ENCODE results near the gene MPP3. TPM values are rescaled to one million over a fixed set of nuclear protein-coding genes. Genes with fewer than 3 reads are reported as not detected.
"Not testable (repeated sequence)": the region's sequence is repeated elsewhere in the genome, so short reads cannot be mapped to it uniquely, and the experiment has no call there.

MPP3 gene
- total and polyA plus RNA-seq, 2 donors (not counting 1 experiment from before 2014, with no cell fraction given): 0.16 TPM; not detected in 1

DNA sequence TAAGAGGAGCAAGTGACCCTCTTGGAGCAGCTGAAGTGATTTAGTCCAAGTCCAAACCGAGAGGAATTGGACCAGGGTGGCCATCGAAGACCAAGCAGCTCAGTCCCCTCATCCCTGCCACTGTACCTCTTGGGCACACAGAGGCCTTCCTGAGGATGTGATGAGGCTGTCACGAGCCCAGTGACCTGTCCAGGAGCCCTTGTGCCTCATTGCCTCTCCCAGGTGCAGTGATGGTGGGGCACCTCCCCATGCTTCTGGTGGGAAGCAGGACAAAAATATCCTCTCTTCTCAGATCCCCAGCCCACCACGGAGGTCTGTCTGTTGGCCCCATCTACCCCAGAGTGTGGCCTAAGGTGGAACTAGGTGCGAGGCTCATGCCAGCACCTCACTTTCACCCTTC is 11.3 kb upstream of the MPP3 start:
- no peak for DNase-seq
- Histone ChIP-seq H3K27ac (ENCODE audit: low read length in 2 of 2) (no peak overlapping the region), H2AFZ (ENCODE audit: insufficient read depth, low read depth, low read length, poor library complexity, severe bottlenecking) (no peak overlapping the region), H3K4me1 (ENCODE audit: control insufficient read depth in 2 of 2, insufficient read depth in 2 of 2, low read length in 2 of 2) (no peaks in the 10 kb centered on the region), H3K9me3 (ENCODE audit: control extremely low read depth in 1 of 3, control insufficient read depth in 2 of 3, insufficient read depth in 1 of 3, low read length in 2 of 3) (no peaks in the 10 kb centered on the region), H3K36me3 (replicated peaks in 1 of 2; ENCODE audit: control extremely low read depth in 1 of 2, control insufficient read depth in 1 of 2, extremely low read depth in 1 of 2, insufficient read depth in 2 of 2, low read length in 1 of 2) (no peaks in the 10 kb centered on the region), H4K20me1 (ENCODE audit: control insufficient read depth, insufficient read depth, low read length, poor library complexity, severe bottlenecking) (no peaks in the 10 kb centered on the region), H3K9ac (ENCODE audit: low read length) (no peak overlapping the region), H3K4me3 (ENCODE audit: control extremely low read depth in 1 of 5, extremely low read depth in 1 of 5, insufficient read depth in 1 of 5, low read depth in 2 of 5, low read length in 4 of 5) (no peak overlapping the region), H3K27me3 (replicated peaks in 1 of 4; ENCODE audit: control extremely low read depth in 1 of 4, control insufficient read depth in 3 of 4, insufficient read depth in 4 of 4, low read length in 3 of 4) (peaks cover 0 to 12% (median 0%) of the 10 kb centered on the region in 4 experiments), H3K4me2 (replicated peaks; ENCODE audit: low read depth, low read length, poor library complexity, severe bottlenecking) (no peak overlapping the region), H3K79me2 (ENCODE audit: control insufficient read depth, insufficient read depth, low read length) (no peaks in the 10 kb centered on the region)
- intact Hi-C loops (cut with micrococcal nuclease): no loop called here
- POLR2A ChIA-PET: no interaction called here
- Mint-ChIP-seq H3K9me3 (ENCODE audit: insufficient read depth) (no peaks in the 10 kb centered on the region), H3K4me1 (no peaks in the 10 kb centered on the region), H3K27ac (no peak overlapping the region), H3K27me3 (peaks cover 29% of the 10 kb centered on the region), H3K4me3 (no peak overlapping the region)
- 78% methylated on average over 3 of the region's 5 CpGs for WGBS (ENCODE audit: insufficient coverage)
- CTCF ChIA-PET: no interaction called here
- no peak for TF ChIP-seq EZH2 (IDR thresholded peaks at IDR 0.05; ENCODE audit: borderline replicate concordance, insufficient read depth, low read depth, low read length, poor library complexity, severe bottlenecking)
- TF ChIP-seq, protein P1, sequence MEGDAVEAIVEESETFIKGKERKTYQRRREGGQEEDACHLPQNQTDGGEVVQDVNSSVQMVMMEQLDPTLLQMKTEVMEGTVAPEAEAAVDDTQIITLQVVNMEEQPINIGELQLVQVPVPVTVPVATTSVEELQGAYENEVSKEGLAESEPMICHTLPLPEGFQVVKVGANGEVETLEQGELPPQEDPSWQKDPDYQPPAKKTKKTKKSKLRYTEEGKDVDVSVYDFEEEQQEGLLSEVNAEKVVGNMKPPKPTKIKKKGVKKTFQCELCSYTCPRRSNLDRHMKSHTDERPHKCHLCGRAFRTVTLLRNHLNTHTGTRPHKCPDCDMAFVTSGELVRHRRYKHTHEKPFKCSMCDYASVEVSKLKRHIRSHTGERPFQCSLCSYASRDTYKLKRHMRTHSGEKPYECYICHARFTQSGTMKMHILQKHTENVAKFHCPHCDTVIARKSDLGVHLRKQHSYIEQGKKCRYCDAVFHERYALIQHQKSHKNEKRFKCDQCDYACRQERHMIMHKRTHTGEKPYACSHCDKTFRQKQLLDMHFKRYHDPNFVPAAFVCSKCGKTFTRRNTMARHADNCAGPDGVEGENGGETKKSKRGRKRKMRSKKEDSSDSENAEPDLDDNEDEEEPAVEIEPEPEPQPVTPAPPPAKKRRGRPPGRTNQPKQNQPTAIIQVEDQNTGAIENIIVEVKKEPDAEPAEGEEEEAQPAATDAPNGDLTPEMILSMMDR (IDR thresholded peaks at IDR 0.05): no peak
- no peak for ATAC-seq (ENCODE audit: low read depth)

DNA sequence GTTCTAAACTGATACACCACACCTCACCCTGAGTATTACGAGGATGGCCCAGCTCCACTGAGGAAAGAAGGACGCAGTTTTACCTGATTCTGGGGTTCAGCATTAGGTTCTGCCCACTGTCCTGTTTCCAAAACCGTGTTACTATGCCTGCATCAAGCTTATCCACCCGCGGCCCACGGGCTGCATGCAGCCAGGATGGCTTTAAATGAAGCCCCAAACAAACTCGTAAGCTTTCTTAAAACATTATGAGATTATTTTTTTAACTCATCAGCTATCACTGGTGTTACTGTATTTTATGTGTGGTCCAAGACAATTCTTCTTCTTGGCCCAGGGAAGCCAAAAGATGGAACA is 10.0 kb upstream of the MPP3 start:
- H3K79me2 ChIP-seq (ENCODE audit: control insufficient read depth, insufficient read depth, low read length): no peaks in the 10 kb centered on the region
- intact Hi-C loops (cut with micrococcal nuclease): no loop called here
- no peak overlapping the region for H3K9ac ChIP-seq (ENCODE audit: low read length)
- 49% methylated on average over 6 of the region's 7 CpGs for WGBS (ENCODE audit: insufficient coverage)
- ATAC-seq (ENCODE audit: low read depth): no peak
- peaks cover 0 to 12% (median 0%) of the 10 kb centered on the region in 4 experiments for H3K27me3 ChIP-seq (replicated peaks in 1 of 4; ENCODE audit: control extremely low read depth in 1 of 4, control insufficient read depth in 3 of 4, insufficient read depth in 4 of 4, low read length in 3 of 4)
- ChIA-PET CTCF (no interaction called here), POLR2A (no interaction called here)
- H3K9me3 ChIP-seq (ENCODE audit: control extremely low read depth in 1 of 3, control insufficient read depth in 2 of 3, insufficient read depth in 1 of 3, low read length in 2 of 3): peaks cover 0 to 2% (median 0%) of the 10 kb centered on the region in 3 donors
- no peak for TF ChIP-seq EZH2 (IDR thresholded peaks at IDR 0.05; ENCODE audit: borderline replicate concordance, insufficient read depth, low read depth, low read length, poor library complexity, severe bottlenecking)
- no peak overlapping the region for H3K4me2 ChIP-seq (replicated peaks; ENCODE audit: low read depth, low read length, poor library complexity, severe bottlenecking)
- Mint-ChIP-seq H3K4me3 (no peak overlapping the region), H3K27me3 (peaks cover 23% of the 10 kb centered on the region), H3K9me3 (ENCODE audit: insufficient read depth) (no peaks in the 10 kb centered on the region), H3K4me1 (no peaks in the 10 kb centered on the region), H3K27ac (no peak overlapping the region)
- H3K4me3 ChIP-seq (ENCODE audit: control extremely low read depth in 1 of 5, extremely low read depth in 1 of 5, insufficient read depth in 1 of 5, low read depth in 2 of 5, low read length in 4 of 5): no peak overlapping the region
- H3K27ac ChIP-seq (ENCODE audit: low read length in 2 of 2): no peak overlapping the region
- DNase-seq: no peak
- no peak overlapping the region for H2AFZ ChIP-seq (ENCODE audit: insufficient read depth, low read depth, low read length, poor library complexity, severe bottlenecking)
- no peaks in the 10 kb centered on the region for H3K4me1 ChIP-seq (ENCODE audit: control insufficient read depth in 2 of 2, insufficient read depth in 2 of 2, low read length in 2 of 2)
- H3K36me3 ChIP-seq (replicated peaks in 1 of 2; ENCODE audit: control extremely low read depth in 1 of 2, control insufficient read depth in 1 of 2, extremely low read depth in 1 of 2, insufficient read depth in 2 of 2, low read length in 1 of 2): no peaks in the 10 kb centered on the region
- no peaks in the 10 kb centered on the region for H4K20me1 ChIP-seq (ENCODE audit: control insufficient read depth, insufficient read depth, low read length, poor library complexity, severe bottlenecking)

DNA sequence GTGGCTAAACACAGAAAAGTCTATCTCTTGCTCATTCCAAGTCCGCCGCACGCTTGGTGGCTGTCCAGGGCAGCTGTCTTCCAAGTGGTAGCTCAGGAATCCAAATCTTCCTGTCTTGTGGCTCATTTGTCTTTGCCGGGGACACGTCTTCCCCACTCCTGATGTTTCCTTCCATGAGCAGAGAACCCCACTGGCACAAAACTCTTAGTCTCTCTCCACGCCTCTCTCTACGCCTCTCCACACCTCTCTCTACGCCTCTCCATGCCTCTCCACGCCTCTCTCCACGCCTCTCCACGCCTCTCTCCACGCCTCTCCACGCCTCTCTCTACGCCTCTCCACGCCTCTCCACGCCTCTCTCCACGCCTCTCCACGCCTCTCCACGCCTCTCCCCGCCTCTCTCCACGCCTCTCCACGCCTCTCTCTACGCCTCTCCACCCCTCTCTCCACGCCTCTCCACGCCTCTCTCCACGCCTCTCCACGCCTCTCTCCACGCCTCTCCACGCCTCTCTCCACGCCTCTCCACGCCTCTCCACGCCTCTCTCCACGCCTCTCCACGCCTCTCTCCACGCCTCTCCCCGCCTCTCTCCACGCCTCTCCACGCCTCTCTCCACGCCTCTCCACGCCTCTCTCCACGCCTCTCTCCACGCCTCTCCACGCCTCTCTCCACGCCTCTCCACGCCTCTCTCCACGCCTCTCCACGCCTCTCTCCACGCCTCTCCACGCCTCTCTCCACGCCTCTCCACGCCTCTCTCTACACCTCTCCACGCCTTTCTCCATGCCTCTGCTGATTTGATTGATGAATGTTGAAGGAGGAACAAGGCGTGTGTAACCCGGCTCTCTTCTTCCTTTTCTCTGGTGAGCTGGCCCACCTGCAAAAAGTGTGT is 9.4 kb upstream of the MPP3 start:
- H3K4me3 Mint-ChIP-seq; CTCF ChIA-PET; H3K36me3 ChIP-seq (replicated peaks in 1 of 2; ENCODE audit: control extremely low read depth in 1 of 2, control insufficient read depth in 1 of 2, extremely low read depth in 1 of 2, insufficient read depth in 2 of 2, low read length in 1 of 2); ATAC-seq (ENCODE audit: low read depth); H3K27ac ChIP-seq (ENCODE audit: low read length in 2 of 2); H3K27ac Mint-ChIP-seq; H3K4me1 Mint-ChIP-seq; intact Hi-C loops (cut with micrococcal nuclease); H3K9me3 Mint-ChIP-seq (ENCODE audit: insufficient read depth); H3K4me1 ChIP-seq (ENCODE audit: control insufficient read depth in 2 of 2, insufficient read depth in 2 of 2, low read length in 2 of 2); H4K20me1 ChIP-seq (ENCODE audit: control insufficient read depth, insufficient read depth, low read length, poor library complexity, severe bottlenecking); H2AFZ ChIP-seq (ENCODE audit: insufficient read depth, low read depth, low read length, poor library complexity, severe bottlenecking); H3K9ac ChIP-seq (ENCODE audit: low read length); H3K79me2 ChIP-seq (ENCODE audit: control insufficient read depth, insufficient read depth, low read length); DNase-seq; H3K4me2 ChIP-seq (replicated peaks; ENCODE audit: low read depth, low read length, poor library complexity, severe bottlenecking); H3K4me3 ChIP-seq (ENCODE audit: control extremely low read depth in 1 of 5, extremely low read depth in 1 of 5, insufficient read depth in 1 of 5, low read depth in 2 of 5, low read length in 4 of 5); POLR2A ChIA-PET; H3K9me3 ChIP-seq (ENCODE audit: control extremely low read depth in 1 of 3, control insufficient read depth in 2 of 3, insufficient read depth in 1 of 3, low read length in 2 of 3): not testable (repeated sequence)
- H3K27me3 Mint-ChIP-seq: peaks cover 19% of the 10 kb centered on the region
- WGBS (ENCODE audit: insufficient coverage): 94% methylated on average over 31 of the region's 54 CpGs
- H3K27me3 ChIP-seq (replicated peaks in 1 of 4; ENCODE audit: control extremely low read depth in 1 of 4, control insufficient read depth in 3 of 4, insufficient read depth in 4 of 4, low read length in 3 of 4): peaks cover 0 to 12% (median 0%) of the 10 kb centered on the region in 4 experiments
